DND-41 (cell line): ENCODE results near the gene PAIP2.
A peak's percentile ranks its signal among the peaks of the same experiment; 100 is the strongest.

Experiments used
- CTCF ChIP-seq: IDR thresholded peaks from 2 replicates; pipeline ENCODE4 v1.5.1; 2012; ENCODE audit warnings: borderline replicate concordance, low read length, moderate library complexity, mild to moderate bottlenecking; ENCODE audit not compliant: poor library complexity, severe bottlenecking; ENCODE audit errors: extremely low read depth
- EZH2 ChIP-seq: IDR thresholded peaks from 3 replicates; pipeline ENCODE4 v1.6.1; 2012; ENCODE audit warnings: borderline replicate concordance, low read depth, mild to moderate bottlenecking, moderate library complexity, low read length, inconsistent platforms; ENCODE audit not compliant: severe bottlenecking

GRCh38 chr5:139402561-139403158 lies 61.0 kb downstream of the PAIP2 start:
- TF ChIP-seq CTCF: peak; percentile 76
- TF ChIP-seq EZH2: no peak
